ENCODE measurements around the gene MACROD2. TPM values are rescaled to one million over a fixed set of nuclear protein-coding genes. Genes with fewer than 3 reads are reported as not detected.

Gene MACROD2
- total RNA-seq, 1 experiment from 2014 or later: 1.6 TPM

DNA sequence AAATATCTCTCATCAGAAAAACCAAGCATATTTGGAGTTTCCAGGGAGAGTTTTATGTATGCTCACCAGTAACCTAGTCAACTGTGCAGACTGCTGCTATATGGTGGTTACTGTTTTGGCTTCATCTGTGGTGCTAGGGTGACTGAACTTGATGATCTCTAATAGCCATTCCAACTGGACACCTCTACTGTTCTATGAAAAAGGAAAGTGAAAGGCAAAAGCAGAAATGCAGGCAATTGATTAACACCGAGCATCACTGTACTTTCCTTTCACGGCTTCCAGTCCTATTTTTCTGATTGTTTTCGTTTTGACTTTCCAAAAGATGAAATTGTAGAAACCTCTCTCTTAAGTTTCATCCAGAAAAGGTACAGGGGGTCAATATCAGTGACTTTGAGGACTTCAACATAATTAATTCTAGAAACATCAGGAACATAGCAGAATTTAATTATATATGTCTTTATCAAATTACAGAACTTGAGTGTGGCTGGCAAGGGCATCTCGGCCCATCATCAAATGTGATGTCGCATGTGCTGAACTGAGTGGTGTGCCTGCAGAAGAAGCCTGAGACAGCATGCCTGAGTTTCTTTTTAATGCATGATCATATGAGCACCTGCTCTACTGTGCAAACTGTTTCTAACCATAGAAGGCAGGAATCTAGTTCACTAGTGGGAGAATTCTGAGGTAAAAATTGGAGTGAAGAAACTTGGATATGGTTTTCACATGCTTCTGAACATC, 806.4 kb downstream of the MACROD2 start:
- Histone ChIP-seq H3K4me1 (ENCODE audit: insufficient read depth, low read length) (no peaks in the 10 kb centered on the region), H3K23me2 (ENCODE audit: insufficient read length, low read depth, low read length, poor library complexity, severe bottlenecking) (no peaks in the 10 kb centered on the region)
- no peak overlapping the region for H3K4me3 Mint-ChIP-seq

More for the DNA sequence above, 806.4 kb downstream of the MACROD2 start:
- Histone ChIP-seq H3K9me3 (ENCODE audit: control insufficient read depth, low read depth, low read length) (no peaks in the 10 kb centered on the region), H4K20me1 (ENCODE audit: control insufficient read depth, insufficient read depth, insufficient read length) (no peaks in the 10 kb centered on the region), H4K5ac (ENCODE audit: insufficient read length, low read depth, low read length) (no peak overlapping the region), H2BK120ac (ENCODE audit: low read depth, low read length, poor library complexity, severe bottlenecking) (no peak overlapping the region), H3K4me2 (ENCODE audit: insufficient read depth, insufficient read length, low read length) (no peak overlapping the region), H3K56ac (ENCODE audit: insufficient read length, low read depth, low read length) (no peak overlapping the region), H3K14ac (ENCODE audit: insufficient read depth, low read length) (no peak overlapping the region), H3K27ac (ENCODE audit: insufficient read length, low read depth, low read length) (no peak overlapping the region), H3K9ac (ENCODE audit: extremely low read depth, insufficient read length, low read length) (no peak overlapping the region), H3K18ac (ENCODE audit: insufficient read length, low read depth, low read length) (no peak overlapping the region), H2BK12ac (ENCODE audit: insufficient read length, low read depth, low read length) (no peak overlapping the region), H3T11ph (ENCODE audit: low read length) (no peak overlapping the region), H2BK20ac (ENCODE audit: low read depth, low read length, poor library complexity, severe bottlenecking) (no peak overlapping the region), H2AFZ (ENCODE audit: low read length) (no peak overlapping the region), H3K4ac (ENCODE audit: low read depth, low read length) (no peak overlapping the region), H2BK5ac (ENCODE audit: insufficient read length, low read length) (no peak overlapping the region), H3K27me3 (ENCODE audit: insufficient read depth, low read length) (no peaks in the 10 kb centered on the region), H4K91ac (ENCODE audit: insufficient read length, low read depth, low read length) (no peak overlapping the region), H3K79me2 (ENCODE audit: insufficient read depth, low read length) (no peaks in the 10 kb centered on the region), H2AK5ac (ENCODE audit: insufficient read length, low read length) (no peak overlapping the region), H4K8ac (replicated peaks; ENCODE audit: insufficient read length, low read depth, low read length) (no peak overlapping the region), H2BK15ac (ENCODE audit: low read depth, low read length) (no peak overlapping the region), H3K79me1 (ENCODE audit: insufficient read depth, low read depth, low read length, poor library complexity, severe bottlenecking) (no peaks in the 10 kb centered on the region), H3K23ac (ENCODE audit: insufficient read length, low read depth, low read length) (no peak overlapping the region)
- no CpG with 5 or more reads among the region's 5 CpGs for WGBS (ENCODE audit: extremely low coverage, insufficient read length, low lambda C conversion rate)
- Mint-ChIP-seq H3K36me3 (ENCODE audit: insufficient read depth in 1 of 3, low read depth in 3 of 3) (peaks cover 0 to 11% (median 0%) of the 10 kb centered on the region in 3 experiments; a peak in 4 of 7 replicates), H3K9me3 (peaks cover 3 to 7% of the 10 kb centered on the region in 2 experiments; a peak in 3 of 5 replicates), H3K27me3 (ENCODE audit: low read depth) (no peaks in the 10 kb centered on the region; the same call in 1 of the 2 replicates), H3K27ac (peak overlapping the region in 1 of 3 experiments; percentile 83; a peak in 1 of 7 replicates), H3K4me1 (peaks cover 0 to 3% of the 10 kb centered on the region in 2 experiments; a peak in 1 of 4 replicates)
- DNase-seq: no peak
- TF ChIP-seq, protein P1, sequence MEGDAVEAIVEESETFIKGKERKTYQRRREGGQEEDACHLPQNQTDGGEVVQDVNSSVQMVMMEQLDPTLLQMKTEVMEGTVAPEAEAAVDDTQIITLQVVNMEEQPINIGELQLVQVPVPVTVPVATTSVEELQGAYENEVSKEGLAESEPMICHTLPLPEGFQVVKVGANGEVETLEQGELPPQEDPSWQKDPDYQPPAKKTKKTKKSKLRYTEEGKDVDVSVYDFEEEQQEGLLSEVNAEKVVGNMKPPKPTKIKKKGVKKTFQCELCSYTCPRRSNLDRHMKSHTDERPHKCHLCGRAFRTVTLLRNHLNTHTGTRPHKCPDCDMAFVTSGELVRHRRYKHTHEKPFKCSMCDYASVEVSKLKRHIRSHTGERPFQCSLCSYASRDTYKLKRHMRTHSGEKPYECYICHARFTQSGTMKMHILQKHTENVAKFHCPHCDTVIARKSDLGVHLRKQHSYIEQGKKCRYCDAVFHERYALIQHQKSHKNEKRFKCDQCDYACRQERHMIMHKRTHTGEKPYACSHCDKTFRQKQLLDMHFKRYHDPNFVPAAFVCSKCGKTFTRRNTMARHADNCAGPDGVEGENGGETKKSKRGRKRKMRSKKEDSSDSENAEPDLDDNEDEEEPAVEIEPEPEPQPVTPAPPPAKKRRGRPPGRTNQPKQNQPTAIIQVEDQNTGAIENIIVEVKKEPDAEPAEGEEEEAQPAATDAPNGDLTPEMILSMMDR (conservative IDR thresholded peaks at IDR 0.05): no peak

All from H9 (cell line).